ENCODE data around the gene SLC6A18.

Gene SLC6A18

DNA sequence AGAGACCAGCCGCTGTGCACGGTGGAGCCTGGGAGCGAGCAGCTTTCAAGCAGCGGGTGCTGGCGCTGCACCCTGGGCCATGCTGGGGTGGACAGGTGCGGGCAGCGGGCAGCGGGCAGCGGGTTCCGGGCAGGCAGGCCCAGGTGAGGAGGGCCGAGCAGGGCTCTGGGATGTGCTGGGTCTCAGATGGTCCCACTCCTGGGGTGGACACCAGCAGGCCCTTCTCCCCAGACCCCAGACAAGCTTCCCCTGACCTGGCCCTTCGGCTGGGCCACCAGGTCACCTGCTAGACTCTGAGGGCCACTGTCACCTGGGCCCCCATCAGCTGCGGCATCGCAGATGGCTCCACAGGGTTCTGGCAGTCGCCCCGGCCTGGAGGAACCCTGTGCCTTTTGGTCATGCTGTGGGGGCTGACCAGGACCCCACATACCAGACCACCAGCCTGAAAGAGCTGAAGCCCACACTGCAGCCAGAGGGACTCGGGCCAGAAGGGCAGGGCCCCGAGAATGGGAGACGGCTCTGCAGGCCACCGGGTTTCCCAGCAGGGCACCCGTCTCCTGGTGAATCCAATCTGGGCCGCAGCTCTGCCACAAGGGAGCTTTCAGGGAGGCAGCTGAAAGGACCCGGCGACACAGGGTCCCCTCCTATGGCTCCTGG lies 21.7 kb upstream of the SLC6A18 start:
- no peak for DNase-seq

DNA sequence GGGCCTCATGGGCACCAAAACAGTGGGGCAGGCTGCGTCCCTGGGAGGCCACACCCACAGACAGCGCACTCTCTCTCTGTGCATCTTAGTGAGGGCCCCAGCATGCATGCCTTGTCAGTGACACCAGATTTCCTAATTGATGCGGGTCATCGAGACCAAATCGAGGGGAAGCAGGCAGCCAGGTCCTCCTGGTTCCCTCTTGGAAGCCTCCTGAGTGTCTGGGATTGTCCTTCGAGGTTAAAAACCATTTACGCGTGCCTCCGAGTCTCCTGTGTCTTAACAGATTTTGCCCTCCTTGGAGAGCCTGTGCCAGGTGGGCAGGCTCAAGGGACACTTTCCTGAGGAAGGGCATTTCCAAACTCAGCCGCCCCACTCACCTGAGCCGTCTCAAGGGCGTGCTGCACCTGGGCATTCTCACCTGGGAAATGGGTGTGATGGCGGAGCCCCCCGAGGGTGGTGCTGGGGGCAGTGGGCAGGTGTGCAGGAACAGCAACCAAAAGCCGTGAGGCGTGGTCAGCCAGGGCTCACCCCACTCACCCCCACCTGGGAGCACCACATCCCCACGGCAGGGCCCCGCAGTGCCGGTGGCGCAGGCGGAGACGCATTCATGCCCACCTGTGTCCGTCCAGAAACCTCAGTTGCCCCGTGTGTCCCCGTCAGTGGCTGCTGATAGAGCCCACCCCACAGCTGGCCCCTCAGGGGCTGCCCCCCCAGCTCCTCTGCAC lies 21.1 kb upstream of the SLC6A18 start:
- no peak for DNase-seq

- DNase-seq, result no peak
These were observed 20.4 kb upstream of the SLC6A18 start for GRCh38 chr5:1204693-1205242.

- no peak for DNase-seq
These were observed 19.7 kb upstream of the SLC6A18 start for GRCh38 chr5:1205255-1206180.

- no peak for DNase-seq
These were observed 18.4 kb upstream of the SLC6A18 start for GRCh38 chr5:1206521-1207412.

GRCh38 chr5:1207555-1207954 lies 17.6 kb upstream of the SLC6A18 start:
- no peak for DNase-seq

GRCh38 chr5:1208221-1208742 lies 16.9 kb upstream of the SLC6A18 start:
- no peak for DNase-seq

DNA sequence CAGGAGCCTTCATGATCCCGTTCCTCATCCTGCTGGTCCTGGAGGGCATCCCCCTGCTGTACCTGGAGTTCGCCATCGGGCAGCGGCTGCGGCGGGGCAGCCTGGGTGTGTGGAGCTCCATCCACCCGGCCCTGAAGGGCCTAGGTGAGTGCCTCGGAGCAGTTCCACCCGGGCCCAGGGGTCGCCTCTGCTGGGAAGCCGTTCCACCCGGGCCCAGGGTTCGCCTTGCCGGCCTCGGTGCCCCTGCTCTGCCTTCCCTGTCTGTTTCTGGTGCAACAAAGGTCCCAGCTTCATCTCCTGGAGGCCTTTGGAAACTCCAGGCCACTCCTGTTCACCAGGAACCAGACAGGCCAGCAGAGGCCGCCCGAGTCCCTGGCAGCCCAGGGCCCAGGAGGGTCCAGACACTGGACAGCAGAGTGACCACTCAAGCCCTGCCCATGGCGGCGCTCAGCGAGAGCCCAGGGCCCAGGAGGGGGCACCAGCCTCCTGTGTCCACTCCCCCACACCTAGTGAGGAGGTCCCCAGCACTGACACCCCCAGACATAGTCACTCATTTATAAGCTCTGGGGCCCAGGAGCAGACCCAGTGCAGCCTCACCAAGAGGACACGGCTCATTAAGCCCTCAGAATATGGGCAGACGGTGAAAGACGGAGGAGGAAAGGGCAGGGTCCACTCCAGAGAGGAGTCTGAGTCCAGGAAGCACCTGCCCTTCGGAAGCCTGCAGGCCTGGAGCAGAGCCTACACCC lies 16.3 kb upstream of the SLC6A18 start:
- no peak for DNase-seq

DNA sequence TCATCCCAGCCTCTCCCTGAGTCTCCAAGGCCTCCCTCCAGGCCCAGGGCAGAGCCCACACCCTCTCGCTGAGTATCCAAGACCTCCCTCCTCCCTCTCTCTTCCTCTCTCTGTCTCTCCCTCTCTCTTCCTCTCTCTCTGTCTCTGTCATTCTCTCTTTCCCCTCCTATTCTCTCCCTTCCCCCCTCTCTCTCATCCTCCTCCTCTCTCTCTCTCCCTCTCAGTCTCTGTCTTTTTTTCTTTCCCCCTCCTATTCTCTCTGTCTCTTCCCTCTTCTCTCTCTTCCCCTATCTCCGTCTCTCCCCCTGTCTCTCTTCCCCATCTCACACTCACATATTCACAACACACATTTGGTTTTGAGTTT lies 15.7 kb upstream of the SLC6A18 start:
- no peak for DNase-seq

DNA sequence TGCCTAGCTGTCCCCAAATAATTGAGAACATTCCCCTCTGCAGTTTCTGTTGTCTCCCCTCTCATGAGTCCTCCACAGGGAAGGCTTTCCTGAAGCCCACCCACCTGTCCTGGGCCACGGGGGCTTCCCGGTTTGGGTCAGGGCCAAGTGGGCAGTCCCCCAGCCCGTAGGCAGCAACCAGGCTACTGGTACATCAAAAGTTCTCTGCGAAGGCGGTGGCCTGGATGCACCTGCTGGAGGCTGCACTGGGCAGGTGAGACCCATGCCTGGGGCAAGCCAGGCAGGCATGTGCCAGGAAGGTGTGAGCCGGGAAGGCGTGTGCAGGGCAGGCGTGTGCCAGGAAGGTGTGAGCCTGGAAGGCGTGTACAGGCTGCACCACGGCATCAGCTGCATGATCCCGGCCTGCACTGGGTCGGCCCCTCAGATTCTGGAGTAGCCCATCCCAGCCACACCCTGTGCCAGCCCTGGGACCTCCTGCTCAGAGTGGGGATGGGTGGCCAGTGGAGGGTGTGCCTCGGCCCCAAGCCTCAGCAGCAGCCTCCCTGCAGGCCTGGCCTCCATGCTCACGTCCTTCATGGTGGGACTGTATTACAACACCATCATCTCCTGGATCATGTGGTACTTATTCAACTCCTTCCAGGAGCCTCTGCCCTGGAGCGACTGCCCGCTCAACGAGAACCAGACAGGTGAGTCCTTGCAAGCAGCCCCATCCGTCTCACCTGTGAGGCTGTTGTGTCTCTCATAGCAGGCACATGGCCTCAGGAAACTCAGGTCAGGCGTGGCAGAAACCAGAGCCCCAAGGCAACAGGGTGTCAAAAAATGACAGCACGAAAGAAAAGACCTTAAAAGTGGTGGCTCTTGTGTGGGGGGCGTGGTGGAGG lies 15.0 kb upstream of the SLC6A18 start:
- no peak for DNase-seq

DNA sequence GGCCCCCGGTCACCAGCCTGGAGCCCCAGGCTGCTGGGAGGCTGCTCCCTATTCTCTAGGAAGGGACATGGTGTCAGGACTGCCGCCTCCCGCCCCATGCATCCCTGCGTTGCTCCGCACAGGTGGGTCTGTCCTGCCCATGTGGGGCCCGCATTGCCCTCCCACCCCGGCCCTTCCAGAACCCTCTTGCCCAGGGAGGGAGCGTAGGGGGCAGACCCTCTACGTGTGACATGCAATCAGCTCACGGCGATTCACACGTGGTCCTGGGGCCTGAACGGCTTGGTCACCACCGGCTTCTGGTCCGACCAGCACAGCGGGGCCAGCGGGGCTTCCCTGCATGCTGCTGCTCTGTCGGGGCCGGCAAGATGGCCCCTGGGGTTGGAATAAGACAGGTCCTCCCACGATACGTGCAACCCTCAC lies 14.3 kb upstream of the SLC6A18 start:
- no peak for DNase-seq

DNA sequence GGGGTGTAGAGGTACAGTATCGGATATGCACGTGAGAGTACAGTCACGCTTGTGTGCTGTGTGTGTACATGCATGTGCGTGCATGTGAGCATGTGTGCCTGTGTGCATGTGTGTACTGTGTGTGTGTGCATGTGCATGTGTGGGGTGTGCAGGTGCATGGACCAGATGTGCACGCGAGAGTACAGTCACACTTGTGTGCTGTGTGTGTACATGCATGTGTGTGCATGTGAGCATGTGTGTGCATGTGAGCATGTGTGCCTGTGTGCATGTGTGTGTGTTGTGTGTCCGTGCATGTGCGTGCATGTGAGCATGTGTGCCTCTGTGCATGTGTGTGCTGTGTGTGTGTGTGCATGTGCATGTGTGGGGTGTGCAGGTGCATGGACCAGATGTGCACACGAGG lies 13.5 kb upstream of the SLC6A18 start:
- no peak for DNase-seq

DNA sequence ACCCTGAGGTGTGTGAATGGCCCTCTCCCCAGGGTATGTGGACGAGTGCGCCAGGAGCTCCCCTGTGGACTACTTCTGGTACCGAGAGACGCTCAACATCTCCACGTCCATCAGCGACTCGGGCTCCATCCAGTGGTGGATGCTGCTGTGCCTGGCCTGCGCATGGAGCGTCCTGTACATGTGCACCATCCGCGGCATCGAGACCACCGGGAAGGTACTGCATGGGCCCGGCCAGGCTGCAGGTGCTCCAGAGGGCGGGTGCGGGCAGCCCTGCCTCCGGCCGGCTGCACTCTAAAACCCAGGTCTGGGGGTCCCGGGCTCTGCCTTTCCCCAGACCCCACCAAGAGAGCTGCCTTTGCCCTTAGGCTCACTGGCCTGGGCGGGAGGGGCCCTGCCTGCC lies 12.9 kb upstream of the SLC6A18 start:
- DNase-seq, result no peak

DNA sequence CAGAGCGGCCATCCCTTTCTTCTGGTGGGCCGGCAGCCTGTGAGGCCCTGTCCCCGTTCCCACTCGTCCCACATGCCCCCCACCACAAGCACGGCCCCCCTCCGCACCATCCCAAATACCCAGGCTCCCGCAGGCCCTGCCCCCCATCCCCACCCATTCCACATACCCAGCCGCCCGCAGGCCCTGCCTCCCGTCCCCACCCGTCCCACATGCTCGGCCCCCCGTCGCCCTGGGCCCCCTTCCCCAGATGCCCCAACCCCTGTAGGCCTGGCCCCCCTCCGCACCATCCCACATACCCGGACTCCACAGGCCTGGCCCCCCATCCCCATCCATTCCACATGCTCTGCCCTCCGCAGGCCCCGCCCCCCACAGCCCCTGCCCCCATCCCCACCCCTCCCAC lies 12.3 kb upstream of the SLC6A18 start:
- DNase-seq, result no peak

GRCh38 chr5:1213508-1214162 lies 11.5 kb upstream of the SLC6A18 start:
- no peak for DNase-seq

- DNase-seq, result no peak
These were observed 10.8 kb upstream of the SLC6A18 start for GRCh38 chr5:1214163-1214935.

DNA sequence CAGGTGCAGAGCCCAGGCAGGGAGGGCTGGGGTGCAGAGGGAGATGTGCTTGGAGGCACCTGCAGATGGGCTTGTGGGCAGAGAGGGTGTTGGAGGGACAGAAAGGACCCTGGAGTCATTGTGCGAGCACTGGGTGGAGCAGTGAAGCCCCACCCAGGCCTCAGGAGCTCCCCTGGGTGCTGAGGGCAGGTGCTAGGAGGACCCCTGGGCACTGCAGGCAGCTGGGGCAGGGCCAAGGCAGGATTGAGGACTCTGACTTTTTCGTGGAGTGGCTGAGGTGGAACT lies 10.3 kb upstream of the SLC6A18 start:
- no peak for DNase-seq

GRCh38 chr5:1215320-1216096 lies 9.7 kb upstream of the SLC6A18 start:
- no peak for DNase-seq

All from fibroblast of skin of back (primary cell).